B cell (primary cell): ENCODE results near the gene ANXA1. TPM values are rescaled to one million over a fixed set of nuclear protein-coding genes. Genes with fewer than 3 reads are reported as not detected.

Experiments
- ATAC-seq: fragments of 200-7000 bp; cut with Tn5 transposase; one replicate; pipeline ENCODE4 v1.10.0; 2021; ENCODE audit warnings: low read depth, mild to moderate bottlenecking, moderate number of reproducible peaks, moderate library complexity
- CTCF ChIA-PET: fragments of 350-600 bp; sonication (Branson Sonifier 250); formaldehyde crosslinking; loops from one replicate; lab custom pipeline; 2021; ENCODE audit warnings: antibody characterized with exemption, inconsistent platforms; lab: Charles Lee
- POLR2A ChIA-PET: fragments of 350-600 bp; sonication (Branson Sonifier 250); formaldehyde crosslinking; loops from one replicate; lab custom pipeline; 2021; ENCODE audit warnings: antibody characterized with exemption; lab: Charles Lee
- DNase-seq: peaks from one replicate; pipeline ENCODE4 v3.0.0; 2013
- H2AFZ ChIP-seq: 2 replicates; pipeline ENCODE4 v1.6.1; 2012; ENCODE audit warnings: mild to moderate bottlenecking, low read depth, low read length; ENCODE audit not compliant: insufficient read depth, poor library complexity, severe bottlenecking
- H3K27ac ChIP-seq, 2 donors: 1 replicate in 1 of 2; 2 replicates in 1 of 2; pipeline ENCODE4 v1.5.1; 2012 to 2013; ENCODE audit warnings: low read length in 2 of 2, mild to moderate bottlenecking in 2 of 2, moderate library complexity in 1 of 2
- H3K27me3 ChIP-seq, 4 experiments: fragments of 200-600 bp in 1 of 4; sonication (generic) in 1 of 4; replicated peaks in 1 of 4; 1 replicate in 2 of 4; 2 replicates in 2 of 4; pipeline versions ENCODE4 v1.6.1 to v1.7.0; 2013 to 2016; ENCODE audit warnings: low read length in 3 of 4, mild to moderate bottlenecking in 2 of 4, mixed read lengths in 1 of 4, moderate library complexity in 1 of 4; ENCODE audit not compliant: insufficient read depth in 4 of 4, control insufficient read depth in 3 of 4; ENCODE audit errors: control extremely low read depth in 1 of 4
- H3K36me3 ChIP-seq, 2 experiments: replicated peaks in 1 of 2; 1 replicate in 1 of 2; 2 replicates in 1 of 2; pipeline versions ENCODE4 v1.6.1 to v1.7.1; 2013; ENCODE audit warnings: low read length in 1 of 2; ENCODE audit not compliant: insufficient read depth in 2 of 2, control insufficient read depth in 1 of 2; ENCODE audit errors: control extremely low read depth in 1 of 2, extremely low read depth in 1 of 2
- H3K4me1 ChIP-seq, 2 donors: fragments of 200-600 bp in 1 of 2; sonication (generic) in 1 of 2; 1 replicate in 1 of 2; 2 replicates in 1 of 2; pipeline versions ENCODE4 v1.5.1 to v1.6.1; 2013 to 2017; ENCODE audit warnings: low read length in 2 of 2; ENCODE audit not compliant: control insufficient read depth in 2 of 2, insufficient read depth in 2 of 2
- H3K4me2 ChIP-seq: replicated peaks from 2 replicates; pipeline ENCODE3; 2012; ENCODE audit warnings: mild to moderate bottlenecking, low read depth, low read length; ENCODE audit not compliant: poor library complexity, severe bottlenecking
- H3K4me3 ChIP-seq, 5 experiments: fragments of 200-600 bp in 1 of 5; sonication (generic) in 1 of 5; 1 replicate in 3 of 5; 2 replicates in 2 of 5; pipeline versions ENCODE4 v1.5.1 to v1.7.0; 2011 to 2016; ENCODE audit warnings: low read length in 4 of 5, mild to moderate bottlenecking in 4 of 5, low read depth in 2 of 5, control low read depth in 1 of 5, moderate library complexity in 1 of 5; ENCODE audit not compliant: insufficient read depth in 1 of 5; ENCODE audit errors: control extremely low read depth in 1 of 5, extremely low read depth in 1 of 5
- H3K79me2 ChIP-seq: fragments of 200-600 bp; sonication (generic); one replicate; pipeline ENCODE4 v1.6.0; 2016; ENCODE audit warnings: low read length; ENCODE audit not compliant: control insufficient read depth, insufficient read depth
- H3K9ac ChIP-seq: fragments of 200-600 bp; sonication (generic); 2 replicates; pipeline ENCODE4 v1.6.1; 2017; ENCODE audit warnings: mild to moderate bottlenecking, low read length, moderate library complexity
- H3K9me3 ChIP-seq, 3 donors: one replicate each; pipeline versions ENCODE4 v1.6.1 to v1.7.1; 2013; ENCODE audit warnings: low read length in 2 of 3; ENCODE audit not compliant: control insufficient read depth in 2 of 3, insufficient read depth in 1 of 3; ENCODE audit errors: control extremely low read depth in 1 of 3
- H4K20me1 ChIP-seq: 2 replicates; pipeline ENCODE4 v1.6.0; 2012; ENCODE audit warnings: mild to moderate bottlenecking, low read length; ENCODE audit not compliant: insufficient read depth, control insufficient read depth, poor library complexity, severe bottlenecking
- H3K27ac Mint-ChIP-seq: one replicate; pipeline ENCODE4 v1.8.0; 2021; ENCODE audit warnings: mixed read lengths
- H3K27me3 Mint-ChIP-seq: one replicate; pipeline ENCODE4 v1.8.0; 2021; ENCODE audit warnings: mixed read lengths
- H3K4me1 Mint-ChIP-seq: one replicate; pipeline ENCODE4 v1.8.0; 2021; ENCODE audit warnings: mixed read lengths
- H3K4me3 Mint-ChIP-seq: one replicate; pipeline ENCODE4 v1.8.0; 2021; ENCODE audit warnings: mixed read lengths
- H3K9me3 Mint-ChIP-seq: one replicate; pipeline ENCODE4 v1.8.0; 2022; ENCODE audit warnings: mixed read lengths; ENCODE audit not compliant: insufficient read depth
- EZH2 ChIP-seq: IDR thresholded peaks from 2 replicates; pipeline ENCODE4 v1.6.1; 2012; ENCODE audit warnings: borderline replicate concordance, low read depth, mild to moderate bottlenecking, moderate library complexity, low read length; ENCODE audit not compliant: insufficient read depth, poor library complexity, severe bottlenecking
- WGBS: methylation state at CpG from one replicate; pipeline ENCODE4 v1.1.5; 2013; ENCODE audit warnings: missing lambda C conversion rate; ENCODE audit not compliant: insufficient coverage; 5-methylcytosine and 5-hydroxymethylcytosine counted together
- intact Hi-C: fragments of 100-400 bp; cut with micrococcal nuclease; formaldehyde crosslinking; loops from one replicate; pipeline ENCODE4 v1.10.0; 2022
- polyA plus RNA-seq: library from polyadenylated mRNA; depleted of rRNA; stranded (reverse); fragments of >200 nt; gene quantifications from 2 replicates; pipeline ENCODE4 v1.2.3, GENCODE V29; 2012
- total RNA-seq, 2 donors: library from RNA; stranded (reverse); fragments of 120-200 nt in 1 of 2; gene quantifications; 1 replicate in 1 of 2; 2 replicates in 1 of 2; pipeline versions ENCODE4 v1.2.3 to v1.2.4, GENCODE V29; 2013 to 2022
- TF ChIP-seq, protein P1 (sequence below): fragments of 200-600 bp; IDR thresholded peaks from one replicate; pipeline ENCODE4 v1.8.0; 2022; ENCODE audit warnings: antibody characterized with exemption, mild to moderate bottlenecking

ANXA1 gene
- total and polyA plus RNA-seq, 2 donors (not counting 1 experiment from before 2014, with no cell fraction given) = 0.99 to 15.4 TPM

DNA sequence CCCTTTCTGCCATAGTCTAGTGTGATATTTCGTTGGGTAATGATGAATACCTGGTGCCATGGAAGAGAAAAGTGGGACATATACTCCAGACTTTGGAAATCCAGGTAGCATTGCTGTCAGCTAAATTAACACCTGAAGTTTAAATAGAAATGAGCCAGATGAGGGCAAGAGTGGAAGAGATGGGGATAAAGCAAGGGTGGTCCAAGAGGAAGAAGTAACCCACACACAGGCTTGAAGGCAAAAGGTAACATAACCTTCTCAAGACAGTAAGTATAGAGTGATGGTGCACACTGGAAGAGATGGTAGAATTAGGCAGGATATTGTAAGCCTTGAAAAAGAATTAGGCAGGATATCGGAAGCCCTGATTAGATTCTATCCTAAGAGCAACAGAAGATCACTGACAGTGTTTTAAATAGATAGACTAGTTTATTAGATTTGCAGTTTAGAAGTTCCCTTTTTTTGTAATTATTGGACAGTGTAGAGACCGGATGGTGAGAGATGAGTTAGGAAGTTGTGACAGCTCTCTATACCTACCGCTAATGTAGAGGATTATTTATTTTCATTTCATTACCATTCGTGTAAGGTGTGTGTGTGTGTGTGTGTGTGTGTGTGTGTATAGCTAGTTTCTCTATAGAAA is 16.8 kb downstream of the ANXA1 start:
- H3K4me2 ChIP-seq = no peak overlapping the region
- Mint-ChIP-seq H3K4me1 (peaks cover 8% of the 10 kb centered on the region), H3K4me3 (no peak overlapping the region), H3K27me3 (peaks cover 9% of the 10 kb centered on the region), H3K27ac (no peak overlapping the region), H3K9me3 (no peaks in the 10 kb centered on the region)
- no peaks in the 10 kb centered on the region for H3K36me3 ChIP-seq
- DNase-seq (no peak), ATAC-seq (no peak)
- intact Hi-C loops = no loop called here
- no peaks in the 10 kb centered on the region for H3K79me2 ChIP-seq
- CTCF ChIA-PET = interaction anchor here (0.8 kb wide), 1 partner anchor 61 kb away, joined by 3 read pairs; no protein-coding TSS in a partner anchor
- H3K9ac ChIP-seq = no peak overlapping the region
- H3K4me3 ChIP-seq = no peak overlapping the region
- POLR2A ChIA-PET = no interaction called here
- WGBS = 60% methylated on average over 1 of the region's 5 CpGs
- H4K20me1 ChIP-seq = no peaks in the 10 kb centered on the region
- TF ChIP-seq, protein P1, sequence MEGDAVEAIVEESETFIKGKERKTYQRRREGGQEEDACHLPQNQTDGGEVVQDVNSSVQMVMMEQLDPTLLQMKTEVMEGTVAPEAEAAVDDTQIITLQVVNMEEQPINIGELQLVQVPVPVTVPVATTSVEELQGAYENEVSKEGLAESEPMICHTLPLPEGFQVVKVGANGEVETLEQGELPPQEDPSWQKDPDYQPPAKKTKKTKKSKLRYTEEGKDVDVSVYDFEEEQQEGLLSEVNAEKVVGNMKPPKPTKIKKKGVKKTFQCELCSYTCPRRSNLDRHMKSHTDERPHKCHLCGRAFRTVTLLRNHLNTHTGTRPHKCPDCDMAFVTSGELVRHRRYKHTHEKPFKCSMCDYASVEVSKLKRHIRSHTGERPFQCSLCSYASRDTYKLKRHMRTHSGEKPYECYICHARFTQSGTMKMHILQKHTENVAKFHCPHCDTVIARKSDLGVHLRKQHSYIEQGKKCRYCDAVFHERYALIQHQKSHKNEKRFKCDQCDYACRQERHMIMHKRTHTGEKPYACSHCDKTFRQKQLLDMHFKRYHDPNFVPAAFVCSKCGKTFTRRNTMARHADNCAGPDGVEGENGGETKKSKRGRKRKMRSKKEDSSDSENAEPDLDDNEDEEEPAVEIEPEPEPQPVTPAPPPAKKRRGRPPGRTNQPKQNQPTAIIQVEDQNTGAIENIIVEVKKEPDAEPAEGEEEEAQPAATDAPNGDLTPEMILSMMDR = no peak
- no peak for TF ChIP-seq EZH2
- H3K4me1 ChIP-seq = peaks cover 0 to 2% of the 10 kb centered on the region in 2 donors
- H3K27me3 ChIP-seq = no peaks in the 10 kb centered on the region
- no peak overlapping the region for H3K27ac ChIP-seq
- H3K9me3 ChIP-seq = no peaks in the 10 kb centered on the region
- H2AFZ ChIP-seq = no peak overlapping the region

DNA sequence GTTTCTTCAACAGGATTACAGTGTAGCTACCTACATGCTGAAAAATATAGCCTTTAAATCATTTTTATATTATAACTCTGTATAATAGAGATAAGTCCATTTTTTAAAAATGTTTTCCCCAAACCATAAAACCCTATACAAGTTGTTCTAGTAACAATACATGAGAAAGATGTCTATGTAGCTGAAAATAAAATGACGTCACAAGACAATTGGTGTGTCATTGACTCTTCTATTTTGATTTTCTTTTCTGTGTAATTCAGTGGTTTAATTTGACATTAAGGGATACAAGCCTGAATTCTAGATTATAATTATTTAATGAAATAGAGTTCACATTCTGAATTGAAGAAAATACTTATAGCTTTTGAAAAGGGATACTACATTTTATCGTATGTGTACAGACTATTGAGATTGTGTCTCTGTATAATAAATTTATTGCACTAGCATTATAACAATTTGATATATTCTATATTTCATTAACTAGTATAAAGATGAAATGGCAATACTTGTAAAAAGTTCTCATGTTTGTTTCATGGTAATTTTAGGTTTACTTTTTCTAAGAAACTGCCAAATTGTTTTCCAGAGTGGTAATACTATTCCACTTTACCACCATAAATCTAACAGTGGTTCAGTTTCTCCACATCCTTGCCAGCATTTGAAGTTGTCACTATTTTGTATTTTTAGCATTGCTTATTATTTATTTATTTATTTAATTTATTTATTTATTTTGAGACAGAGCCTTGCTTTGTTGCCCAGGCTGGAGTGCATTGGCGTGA is 18.7 kb downstream of the ANXA1 start:
- no peaks in the 10 kb centered on the region for H4K20me1 ChIP-seq
- no CpG with 5 or more reads among the region's 3 CpGs for WGBS
- H3K36me3 ChIP-seq = no peaks in the 10 kb centered on the region
- H3K9me3 ChIP-seq = no peaks in the 10 kb centered on the region
- no peak overlapping the region for H3K27ac ChIP-seq
- CTCF ChIA-PET = no interaction called here
- peaks cover 0 to 2% of the 10 kb centered on the region in 2 donors for H3K4me1 ChIP-seq
- H3K4me2 ChIP-seq = no peak overlapping the region
- TF ChIP-seq, protein P1 = no peak
- TF ChIP-seq EZH2 = no peak
- no peak for DNase-seq
- no peak overlapping the region for H3K9ac ChIP-seq
- intact Hi-C loops = no loop called here
- H3K79me2 ChIP-seq = no peaks in the 10 kb centered on the region
- H3K4me3 Mint-ChIP-seq = no peak overlapping the region
- no peak overlapping the region for H3K4me3 ChIP-seq
- H3K9me3 Mint-ChIP-seq = no peaks in the 10 kb centered on the region
- peaks cover 8% of the 10 kb centered on the region for H3K4me1 Mint-ChIP-seq
- H3K27me3 Mint-ChIP-seq = peaks cover 9% of the 10 kb centered on the region
- no peak overlapping the region for H2AFZ ChIP-seq
- H3K27me3 ChIP-seq = no peaks in the 10 kb centered on the region
- POLR2A ChIA-PET = no interaction called here
- no peak overlapping the region for H3K27ac Mint-ChIP-seq
- no peak for ATAC-seq
